WTC11 (cell line): Measurements from ENCODE around the gene TANGO6. TPM values are rescaled to one million over a fixed set of nuclear protein-coding genes. Genes with fewer than 3 reads are reported as not detected.

ENCODE experiments used
- MYBL2 ChIP-seq: sonication (generic); formaldehyde crosslinking; IDR thresholded peaks from 2 replicates; pipeline ENCODE4 v1.8.1; 2023; ENCODE audit warnings: mild to moderate bottlenecking, moderate library complexity, missing genetic modification reagents
- NFYB ChIP-seq: sonication (generic); formaldehyde crosslinking; conservative IDR thresholded peaks from 2 replicates; pipeline ENCODE4 v1.8.0; 2022; ENCODE audit warnings: low read depth, missing genetic modification reagents
- RELA ChIP-seq: sonication (generic); formaldehyde crosslinking; IDR thresholded peaks from 2 replicates; pipeline ENCODE4 v1.8.1; 2022; ENCODE audit warnings: missing genetic modification reagents, mild to moderate bottlenecking, borderline replicate concordance
- SOX15 ChIP-seq: fragments of 250-450 bp; sonication (Bioruptor Pico); IDR thresholded peaks from 2 replicates; pipeline ENCODE4 v1.9.0; 2021; ENCODE audit warnings: mild to moderate bottlenecking
- TEAD1 ChIP-seq: sonication (generic); formaldehyde crosslinking; IDR thresholded peaks from 2 replicates; pipeline ENCODE4 v1.8.0; 2022; ENCODE audit warnings: mild to moderate bottlenecking, missing genetic modification reagents
- total RNA-seq: library from RNA; stranded (reverse); gene quantifications from 3 replicates; pipeline ENCODE4 v1.2.3, GENCODE V29; 2021
- TF ChIP-seq, protein P1 (sequence below): sonication (generic); formaldehyde crosslinking; IDR thresholded peaks from 2 replicates; pipeline ENCODE4 v1.8.0; 2023; ENCODE audit warnings: missing genetic modification reagents, mild to moderate bottlenecking, borderline replicate concordance
- TF ChIP-seq, protein P2 (sequence below): sonication (generic); formaldehyde crosslinking; IDR thresholded peaks from 2 replicates; pipeline ENCODE4 v1.8.0; 2022; ENCODE audit warnings: mild to moderate bottlenecking, missing genetic modification reagents
- TF ChIP-seq, protein P3 (sequence below): sonication (generic); formaldehyde crosslinking; IDR thresholded peaks from 2 replicates; pipeline ENCODE4 v1.8.0; 2022; ENCODE audit warnings: missing genetic modification reagents
- TF ChIP-seq, protein P4 (sequence below): sonication (generic); formaldehyde crosslinking; IDR thresholded peaks from 2 replicates; pipeline ENCODE4 v1.8.1; 2023; ENCODE audit warnings: mild to moderate bottlenecking, missing genetic modification reagents, borderline replicate concordance
- TF ChIP-seq, protein P5 (sequence below): fragments of 250-450 bp; sonication (Bioruptor Pico); IDR thresholded peaks from 2 replicates; pipeline ENCODE4 v1.9.0; 2021; ENCODE audit warnings: moderate library complexity, mild to moderate bottlenecking, inconsistent platforms, borderline replicate concordance
- TF ChIP-seq, protein P6 (sequence below): sonication (generic); formaldehyde crosslinking; IDR thresholded peaks from 2 replicates; pipeline ENCODE4 v1.8.1; 2023; ENCODE audit warnings: mild to moderate bottlenecking, missing genetic modification reagents, moderate library complexity
- TF ChIP-seq, protein P7 (sequence below): sonication (generic); formaldehyde crosslinking; IDR thresholded peaks from 2 replicates; pipeline ENCODE4 v1.8.0; 2023; ENCODE audit warnings: missing genetic modification reagents
- TF ChIP-seq, protein P8 (sequence below): sonication (generic); formaldehyde crosslinking; IDR thresholded peaks from 2 replicates; pipeline ENCODE4 v1.8.1; 2022; ENCODE audit warnings: missing genetic modification reagents, borderline replicate concordance
- TF ChIP-seq, protein P9 (sequence below): sonication (generic); formaldehyde crosslinking; IDR thresholded peaks from 2 replicates; pipeline ENCODE4 v1.8.1; 2023; ENCODE audit warnings: mild to moderate bottlenecking, moderate library complexity, missing genetic modification reagents

Gene TANGO6
- total RNA-seq, 1 experiment from 2014 or later, result 15.6 TPM

DNA sequence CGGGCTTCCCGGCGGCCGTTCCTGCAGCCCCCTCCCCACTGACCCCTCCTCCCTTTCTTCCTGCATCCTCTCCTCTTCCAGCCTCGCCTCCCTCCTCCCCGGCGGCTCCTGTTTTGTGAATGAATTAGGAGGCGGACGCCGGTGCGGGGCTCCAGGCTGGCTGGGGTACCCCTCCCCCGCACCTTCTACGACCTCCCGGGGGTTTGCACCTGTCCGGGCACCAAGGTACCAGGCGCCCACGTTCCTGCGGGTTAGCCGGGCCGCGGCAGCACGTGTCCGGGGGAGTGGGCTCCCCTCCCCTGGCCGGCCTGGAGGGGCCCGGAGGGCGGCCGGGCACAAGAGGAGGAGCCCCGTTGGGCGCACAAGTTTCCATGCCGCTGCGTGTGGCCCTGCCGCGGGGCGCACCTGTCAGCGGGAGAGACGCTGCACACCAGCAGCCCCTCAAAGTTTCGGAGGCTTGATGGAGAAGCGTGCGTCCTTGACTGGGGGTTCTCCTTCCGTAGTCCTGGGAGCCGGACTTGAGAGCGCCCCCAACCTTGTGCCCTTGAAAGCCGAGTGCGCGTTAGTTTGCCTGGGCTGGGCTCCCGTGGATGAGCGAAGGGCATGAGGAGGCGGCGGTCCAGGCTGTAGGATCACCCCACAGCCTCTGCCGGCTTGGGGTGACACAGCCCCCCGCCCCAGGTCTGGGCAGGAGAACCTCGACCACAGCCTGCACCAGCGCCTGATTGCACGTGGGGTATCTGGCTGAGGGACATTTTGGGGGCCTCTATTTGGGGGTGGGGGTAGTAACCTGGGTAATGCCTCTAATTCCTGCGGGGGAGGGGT, 263.4 kb downstream of the TANGO6 start (continued):
- TF ChIP-seq, protein P1, sequence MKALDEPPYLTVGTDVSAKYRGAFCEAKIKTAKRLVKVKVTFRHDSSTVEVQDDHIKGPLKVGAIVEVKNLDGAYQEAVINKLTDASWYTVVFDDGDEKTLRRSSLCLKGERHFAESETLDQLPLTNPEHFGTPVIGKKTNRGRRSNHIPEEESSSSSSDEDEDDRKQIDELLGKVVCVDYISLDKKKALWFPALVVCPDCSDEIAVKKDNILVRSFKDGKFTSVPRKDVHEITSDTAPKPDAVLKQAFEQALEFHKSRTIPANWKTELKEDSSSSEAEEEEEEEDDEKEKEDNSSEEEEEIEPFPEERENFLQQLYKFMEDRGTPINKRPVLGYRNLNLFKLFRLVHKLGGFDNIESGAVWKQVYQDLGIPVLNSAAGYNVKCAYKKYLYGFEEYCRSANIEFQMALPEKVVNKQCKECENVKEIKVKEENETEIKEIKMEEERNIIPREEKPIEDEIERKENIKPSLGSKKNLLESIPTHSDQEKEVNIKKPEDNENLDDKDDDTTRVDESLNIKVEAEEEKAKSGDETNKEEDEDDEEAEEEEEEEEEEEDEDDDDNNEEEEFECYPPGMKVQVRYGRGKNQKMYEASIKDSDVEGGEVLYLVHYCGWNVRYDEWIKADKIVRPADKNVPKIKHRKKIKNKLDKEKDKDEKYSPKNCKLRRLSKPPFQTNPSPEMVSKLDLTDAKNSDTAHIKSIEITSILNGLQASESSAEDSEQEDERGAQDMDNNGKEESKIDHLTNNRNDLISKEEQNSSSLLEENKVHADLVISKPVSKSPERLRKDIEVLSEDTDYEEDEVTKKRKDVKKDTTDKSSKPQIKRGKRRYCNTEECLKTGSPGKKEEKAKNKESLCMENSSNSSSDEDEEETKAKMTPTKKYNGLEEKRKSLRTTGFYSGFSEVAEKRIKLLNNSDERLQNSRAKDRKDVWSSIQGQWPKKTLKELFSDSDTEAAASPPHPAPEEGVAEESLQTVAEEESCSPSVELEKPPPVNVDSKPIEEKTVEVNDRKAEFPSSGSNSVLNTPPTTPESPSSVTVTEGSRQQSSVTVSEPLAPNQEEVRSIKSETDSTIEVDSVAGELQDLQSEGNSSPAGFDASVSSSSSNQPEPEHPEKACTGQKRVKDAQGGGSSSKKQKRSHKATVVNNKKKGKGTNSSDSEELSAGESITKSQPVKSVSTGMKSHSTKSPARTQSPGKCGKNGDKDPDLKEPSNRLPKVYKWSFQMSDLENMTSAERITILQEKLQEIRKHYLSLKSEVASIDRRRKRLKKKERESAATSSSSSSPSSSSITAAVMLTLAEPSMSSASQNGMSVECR (CRISPR knock-in tag), result peak; percentile 29; the same call in 1 of the 2 replicates
- TF ChIP-seq TEAD1 (no peak), SOX15 (CRISPR knock-in tag) (no peak), MYBL2 (CRISPR knock-in tag) (no peak), RELA (CRISPR knock-in tag) (no peak; the same call in 1 of the 2 replicates), NFYB (CRISPR knock-in tag) (no peak)
- TF ChIP-seq, protein P2, sequence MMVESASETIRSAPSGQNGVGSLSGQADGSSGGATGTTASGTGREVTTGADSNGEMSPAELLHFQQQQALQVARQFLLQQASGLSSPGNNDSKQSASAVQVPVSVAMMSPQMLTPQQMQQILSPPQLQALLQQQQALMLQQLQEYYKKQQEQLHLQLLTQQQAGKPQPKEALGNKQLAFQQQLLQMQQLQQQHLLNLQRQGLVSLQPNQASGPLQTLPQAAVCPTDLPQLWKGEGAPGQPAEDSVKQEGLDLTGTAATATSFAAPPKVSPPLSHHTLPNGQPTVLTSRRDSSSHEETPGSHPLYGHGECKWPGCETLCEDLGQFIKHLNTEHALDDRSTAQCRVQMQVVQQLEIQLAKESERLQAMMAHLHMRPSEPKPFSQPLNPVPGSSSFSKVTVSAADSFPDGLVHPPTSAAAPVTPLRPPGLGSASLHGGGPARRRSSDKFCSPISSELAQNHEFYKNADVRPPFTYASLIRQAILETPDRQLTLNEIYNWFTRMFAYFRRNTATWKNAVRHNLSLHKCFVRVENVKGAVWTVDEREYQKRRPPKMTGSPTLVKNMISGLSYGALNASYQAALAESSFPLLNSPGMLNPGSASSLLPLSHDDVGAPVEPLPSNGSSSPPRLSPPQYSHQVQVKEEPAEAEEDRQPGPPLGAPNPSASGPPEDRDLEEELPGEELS, result no peak
- TF ChIP-seq, protein P3, sequence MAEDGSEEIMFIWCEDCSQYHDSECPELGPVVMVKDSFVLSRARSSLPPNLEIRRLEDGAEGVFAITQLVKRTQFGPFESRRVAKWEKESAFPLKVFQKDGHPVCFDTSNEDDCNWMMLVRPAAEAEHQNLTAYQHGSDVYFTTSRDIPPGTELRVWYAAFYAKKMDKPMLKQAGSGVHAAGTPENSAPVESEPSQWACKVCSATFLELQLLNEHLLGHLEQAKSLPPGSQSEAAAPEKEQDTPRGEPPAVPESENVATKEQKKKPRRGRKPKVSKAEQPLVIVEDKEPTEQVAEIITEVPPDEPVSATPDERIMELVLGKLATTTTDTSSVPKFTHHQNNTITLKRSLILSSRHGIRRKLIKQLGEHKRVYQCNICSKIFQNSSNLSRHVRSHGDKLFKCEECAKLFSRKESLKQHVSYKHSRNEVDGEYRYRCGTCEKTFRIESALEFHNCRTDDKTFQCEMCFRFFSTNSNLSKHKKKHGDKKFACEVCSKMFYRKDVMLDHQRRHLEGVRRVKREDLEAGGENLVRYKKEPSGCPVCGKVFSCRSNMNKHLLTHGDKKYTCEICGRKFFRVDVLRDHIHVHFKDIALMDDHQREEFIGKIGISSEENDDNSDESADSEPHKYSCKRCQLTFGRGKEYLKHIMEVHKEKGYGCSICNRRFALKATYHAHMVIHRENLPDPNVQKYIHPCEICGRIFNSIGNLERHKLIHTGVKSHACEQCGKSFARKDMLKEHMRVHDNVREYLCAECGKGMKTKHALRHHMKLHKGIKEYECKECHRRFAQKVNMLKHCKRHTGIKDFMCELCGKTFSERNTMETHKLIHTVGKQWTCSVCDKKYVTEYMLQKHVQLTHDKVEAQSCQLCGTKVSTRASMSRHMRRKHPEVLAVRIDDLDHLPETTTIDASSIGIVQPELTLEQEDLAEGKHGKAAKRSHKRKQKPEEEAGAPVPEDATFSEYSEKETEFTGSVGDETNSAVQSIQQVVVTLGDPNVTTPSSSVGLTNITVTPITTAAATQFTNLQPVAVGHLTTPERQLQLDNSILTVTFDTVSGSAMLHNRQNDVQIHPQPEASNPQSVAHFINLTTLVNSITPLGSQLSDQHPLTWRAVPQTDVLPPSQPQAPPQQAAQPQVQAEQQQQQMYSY (CRISPR knock-in tag), result peak; percentile 15; the same call in 1 of the 2 replicates
- TF ChIP-seq, protein P4, sequence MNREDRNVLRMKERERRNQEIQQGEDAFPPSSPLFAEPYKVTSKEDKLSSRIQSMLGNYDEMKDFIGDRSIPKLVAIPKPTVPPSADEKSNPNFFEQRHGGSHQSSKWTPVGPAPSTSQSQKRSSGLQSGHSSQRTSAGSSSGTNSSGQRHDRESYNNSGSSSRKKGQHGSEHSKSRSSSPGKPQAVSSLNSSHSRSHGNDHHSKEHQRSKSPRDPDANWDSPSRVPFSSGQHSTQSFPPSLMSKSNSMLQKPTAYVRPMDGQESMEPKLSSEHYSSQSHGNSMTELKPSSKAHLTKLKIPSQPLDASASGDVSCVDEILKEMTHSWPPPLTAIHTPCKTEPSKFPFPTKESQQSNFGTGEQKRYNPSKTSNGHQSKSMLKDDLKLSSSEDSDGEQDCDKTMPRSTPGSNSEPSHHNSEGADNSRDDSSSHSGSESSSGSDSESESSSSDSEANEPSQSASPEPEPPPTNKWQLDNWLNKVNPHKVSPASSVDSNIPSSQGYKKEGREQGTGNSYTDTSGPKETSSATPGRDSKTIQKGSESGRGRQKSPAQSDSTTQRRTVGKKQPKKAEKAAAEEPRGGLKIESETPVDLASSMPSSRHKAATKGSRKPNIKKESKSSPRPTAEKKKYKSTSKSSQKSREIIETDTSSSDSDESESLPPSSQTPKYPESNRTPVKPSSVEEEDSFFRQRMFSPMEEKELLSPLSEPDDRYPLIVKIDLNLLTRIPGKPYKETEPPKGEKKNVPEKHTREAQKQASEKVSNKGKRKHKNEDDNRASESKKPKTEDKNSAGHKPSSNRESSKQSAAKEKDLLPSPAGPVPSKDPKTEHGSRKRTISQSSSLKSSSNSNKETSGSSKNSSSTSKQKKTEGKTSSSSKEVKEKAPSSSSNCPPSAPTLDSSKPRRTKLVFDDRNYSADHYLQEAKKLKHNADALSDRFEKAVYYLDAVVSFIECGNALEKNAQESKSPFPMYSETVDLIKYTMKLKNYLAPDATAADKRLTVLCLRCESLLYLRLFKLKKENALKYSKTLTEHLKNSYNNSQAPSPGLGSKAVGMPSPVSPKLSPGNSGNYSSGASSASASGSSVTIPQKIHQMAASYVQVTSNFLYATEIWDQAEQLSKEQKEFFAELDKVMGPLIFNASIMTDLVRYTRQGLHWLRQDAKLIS (CRISPR knock-in tag), result no peak
- TF ChIP-seq, protein P5, sequence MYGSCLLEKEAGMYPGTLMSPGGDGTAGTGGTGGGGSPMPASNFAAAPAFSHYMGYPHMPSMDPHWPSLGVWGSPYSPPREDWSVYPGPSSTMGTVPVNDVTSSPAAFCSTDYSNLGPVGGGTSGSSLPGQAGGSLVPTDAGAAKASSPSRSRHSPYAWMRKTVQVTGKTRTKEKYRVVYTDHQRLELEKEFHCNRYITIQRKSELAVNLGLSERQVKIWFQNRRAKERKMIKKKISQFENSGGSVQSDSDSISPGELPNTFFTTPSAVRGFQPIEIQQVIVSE (CRISPR knock-in tag), result no peak
- TF ChIP-seq, protein P6, sequence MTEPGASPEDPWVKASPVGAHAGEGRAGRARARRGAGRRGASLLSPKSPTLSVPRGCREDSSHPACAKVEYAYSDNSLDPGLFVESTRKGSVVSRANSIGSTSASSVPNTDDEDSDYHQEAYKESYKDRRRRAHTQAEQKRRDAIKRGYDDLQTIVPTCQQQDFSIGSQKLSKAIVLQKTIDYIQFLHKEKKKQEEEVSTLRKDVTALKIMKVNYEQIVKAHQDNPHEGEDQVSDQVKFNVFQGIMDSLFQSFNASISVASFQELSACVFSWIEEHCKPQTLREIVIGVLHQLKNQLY, result no peak
- TF ChIP-seq, protein P7, sequence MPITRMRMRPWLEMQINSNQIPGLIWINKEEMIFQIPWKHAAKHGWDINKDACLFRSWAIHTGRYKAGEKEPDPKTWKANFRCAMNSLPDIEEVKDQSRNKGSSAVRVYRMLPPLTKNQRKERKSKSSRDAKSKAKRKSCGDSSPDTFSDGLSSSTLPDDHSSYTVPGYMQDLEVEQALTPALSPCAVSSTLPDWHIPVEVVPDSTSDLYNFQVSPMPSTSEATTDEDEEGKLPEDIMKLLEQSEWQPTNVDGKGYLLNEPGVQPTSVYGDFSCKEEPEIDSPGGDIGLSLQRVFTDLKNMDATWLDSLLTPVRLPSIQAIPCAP (CRISPR knock-in tag), result 0 out of 2 replicates have a peak, but pooled peaks have one; percentile 59
- TF ChIP-seq, protein P8, sequence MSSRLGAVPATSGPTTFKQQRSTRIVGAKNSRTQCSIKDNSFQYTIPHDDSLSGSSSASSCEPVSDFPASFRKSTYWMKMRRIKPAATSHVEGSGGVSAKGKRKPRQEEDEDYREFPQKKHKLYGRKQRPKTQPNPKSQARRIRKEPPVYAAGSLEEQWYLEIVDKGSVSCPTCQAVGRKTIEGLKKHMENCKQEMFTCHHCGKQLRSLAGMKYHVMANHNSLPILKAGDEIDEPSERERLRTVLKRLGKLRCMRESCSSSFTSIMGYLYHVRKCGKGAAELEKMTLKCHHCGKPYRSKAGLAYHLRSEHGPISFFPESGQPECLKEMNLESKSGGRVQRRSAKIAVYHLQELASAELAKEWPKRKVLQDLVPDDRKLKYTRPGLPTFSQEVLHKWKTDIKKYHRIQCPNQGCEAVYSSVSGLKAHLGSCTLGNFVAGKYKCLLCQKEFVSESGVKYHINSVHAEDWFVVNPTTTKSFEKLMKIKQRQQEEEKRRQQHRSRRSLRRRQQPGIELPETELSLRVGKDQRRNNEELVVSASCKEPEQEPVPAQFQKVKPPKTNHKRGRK (CRISPR knock-in tag), result no peak
- TF ChIP-seq, protein P9, sequence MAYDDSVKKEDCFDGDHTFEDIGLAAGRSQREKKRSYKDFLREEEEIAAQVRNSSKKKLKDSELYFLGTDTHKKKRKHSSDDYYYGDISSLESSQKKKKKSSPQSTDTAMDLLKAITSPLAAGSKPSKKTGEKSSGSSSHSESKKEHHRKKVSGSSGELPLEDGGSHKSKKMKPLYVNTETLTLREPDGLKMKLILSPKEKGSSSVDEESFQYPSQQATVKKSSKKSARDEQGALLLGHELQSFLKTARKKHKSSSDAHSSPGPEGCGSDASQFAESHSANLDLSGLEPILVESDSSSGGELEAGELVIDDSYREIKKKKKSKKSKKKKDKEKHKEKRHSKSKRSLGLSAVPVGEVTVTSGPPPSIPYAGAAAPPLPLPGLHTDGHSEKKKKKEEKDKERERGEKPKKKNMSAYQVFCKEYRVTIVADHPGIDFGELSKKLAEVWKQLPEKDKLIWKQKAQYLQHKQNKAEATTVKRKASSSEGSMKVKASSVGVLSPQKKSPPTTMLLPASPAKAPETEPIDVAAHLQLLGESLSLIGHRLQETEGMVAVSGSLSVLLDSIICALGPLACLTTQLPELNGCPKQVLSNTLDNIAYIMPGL (CRISPR knock-in tag), result no peak
